ENCODE measurements around the gene PHKG2.

GRCh38 chr16:30782486-30783279, 34.5 kb downstream of the PHKG2 start:
- TF ChIP-seq CTCF (IDR thresholded peaks at IDR 0.05; ENCODE audit: low read length): no peak
- no peak for TF ChIP-seq EZH2 (optimal IDR thresholded peaks at IDR 0.05; ENCODE audit: low read depth, low read length)
